Measurements from ENCODE around the gene CBFB.

DNA sequence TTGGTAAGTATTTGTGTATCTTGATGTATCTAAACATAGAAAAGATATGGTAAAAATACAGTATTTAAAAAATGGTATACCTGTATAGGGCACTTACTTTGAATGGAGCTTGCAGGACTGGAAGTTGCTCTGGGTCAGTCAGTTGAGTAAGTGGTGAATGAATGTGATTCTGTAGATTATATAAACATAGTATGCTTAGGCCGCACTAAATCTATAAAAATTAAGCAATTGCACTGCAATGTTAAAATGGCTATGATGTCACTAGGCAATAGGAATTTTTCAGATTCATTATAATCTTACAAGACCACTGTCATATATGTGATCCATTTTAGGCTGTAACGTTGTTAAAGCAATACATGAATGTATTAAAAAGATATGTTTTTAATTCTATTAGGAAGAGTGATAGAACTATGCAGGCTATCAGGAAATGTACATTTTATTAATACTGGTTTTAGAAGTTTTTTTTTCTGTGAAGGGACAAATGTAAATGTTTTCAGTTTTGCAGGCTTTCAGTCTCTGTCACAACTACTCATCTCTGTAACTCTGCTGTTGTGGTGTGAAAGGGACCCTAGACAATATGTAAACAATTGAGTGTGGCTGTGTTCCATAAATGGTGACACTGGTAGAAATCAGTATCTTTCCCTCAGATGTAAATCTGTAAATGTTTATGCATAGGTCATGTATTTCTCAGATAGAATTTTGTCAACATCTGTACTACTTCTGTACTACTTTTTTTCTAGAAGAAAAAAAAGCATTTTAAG, 10.5 kb downstream of the CBFB start:
- TF ChIP-seq TEAD4 (IDR thresholded peaks at IDR 0.05) (no peak), NFIC (IDR thresholded peaks at IDR 0.05) (no peak), TAF1 (IDR thresholded peaks at IDR 0.05; ENCODE audit: low read depth) (no peak), EGR1 (IDR thresholded peaks at IDR 0.05) (no peak)
- TF ChIP-seq, protein P1, sequence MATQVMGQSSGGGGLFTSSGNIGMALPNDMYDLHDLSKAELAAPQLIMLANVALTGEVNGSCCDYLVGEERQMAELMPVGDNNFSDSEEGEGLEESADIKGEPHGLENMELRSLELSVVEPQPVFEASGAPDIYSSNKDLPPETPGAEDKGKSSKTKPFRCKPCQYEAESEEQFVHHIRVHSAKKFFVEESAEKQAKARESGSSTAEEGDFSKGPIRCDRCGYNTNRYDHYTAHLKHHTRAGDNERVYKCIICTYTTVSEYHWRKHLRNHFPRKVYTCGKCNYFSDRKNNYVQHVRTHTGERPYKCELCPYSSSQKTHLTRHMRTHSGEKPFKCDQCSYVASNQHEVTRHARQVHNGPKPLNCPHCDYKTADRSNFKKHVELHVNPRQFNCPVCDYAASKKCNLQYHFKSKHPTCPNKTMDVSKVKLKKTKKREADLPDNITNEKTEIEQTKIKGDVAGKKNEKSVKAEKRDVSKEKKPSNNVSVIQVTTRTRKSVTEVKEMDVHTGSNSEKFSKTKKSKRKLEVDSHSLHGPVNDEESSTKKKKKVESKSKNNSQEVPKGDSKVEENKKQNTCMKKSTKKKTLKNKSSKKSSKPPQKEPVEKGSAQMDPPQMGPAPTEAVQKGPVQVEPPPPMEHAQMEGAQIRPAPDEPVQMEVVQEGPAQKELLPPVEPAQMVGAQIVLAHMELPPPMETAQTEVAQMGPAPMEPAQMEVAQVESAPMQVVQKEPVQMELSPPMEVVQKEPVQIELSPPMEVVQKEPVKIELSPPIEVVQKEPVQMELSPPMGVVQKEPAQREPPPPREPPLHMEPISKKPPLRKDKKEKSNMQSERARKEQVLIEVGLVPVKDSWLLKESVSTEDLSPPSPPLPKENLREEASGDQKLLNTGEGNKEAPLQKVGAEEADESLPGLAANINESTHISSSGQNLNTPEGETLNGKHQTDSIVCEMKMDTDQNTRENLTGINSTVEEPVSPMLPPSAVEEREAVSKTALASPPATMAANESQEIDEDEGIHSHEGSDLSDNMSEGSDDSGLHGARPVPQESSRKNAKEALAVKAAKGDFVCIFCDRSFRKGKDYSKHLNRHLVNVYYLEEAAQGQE (IDR thresholded peaks at IDR 0.05; ENCODE audit: low read depth): no peak

Data from Ishikawa (cell line).